Panc1 (cell line): ENCODE results near the gene HPN. TPM values are rescaled to one million over a fixed set of nuclear protein-coding genes. Genes with fewer than 3 reads are reported as not detected.
"Not testable (repeated sequence)": the region's sequence is repeated elsewhere in the genome, so short reads cannot be mapped to it uniquely, and the experiment has no call there.

Experiments
- ATAC-seq: fragments of 200-7000 bp; cut with Tn5 transposase; 2 replicates; pipeline ENCODE4 v1.9.1; 2020; ENCODE audit warnings: mild to moderate bottlenecking, moderate library complexity
- BruUV-seq: library from RNA; stranded (reverse); fragments of 400-500 nt; replicated peaks from 2 replicates; lab custom pipeline; 2021; lab: Mats Ljungman, UMichigan
- CTCF ChIA-PET: fragments of 300-600 bp; sonication (Branson Sonifier 250); formaldehyde crosslinking; loops from one replicate; lab custom pipeline; 2022; ENCODE audit warnings: antibody characterized with exemption; lab: Charles Lee
- POLR2A ChIA-PET: fragments of 300-600 bp; sonication (Branson Sonifier 250); formaldehyde crosslinking; loops from one replicate; lab custom pipeline; 2022; ENCODE audit warnings: antibody characterized with exemption; lab: Charles Lee
- DNase-seq: peaks from one replicate; pipeline ENCODE4 v3.0.0-alpha.2; 2010; ENCODE audit warnings: low read depth, low spot score
- H3K27ac ChIP-seq: 2 replicates; pipeline ENCODE4 v1.5.1; 2011; ENCODE audit warnings: mild to moderate bottlenecking, low read length, inconsistent platforms
- H3K27me3 ChIP-seq: fragments of 200-500 bp; sonication (Bioruptor generic); 2 replicates; pipeline ENCODE4 v1.6.0; 2014; ENCODE audit warnings: low read length, inconsistent platforms; ENCODE audit not compliant: control insufficient read depth, insufficient read depth
- H3K36me3 ChIP-seq: fragments of 200-500 bp; sonication (Bioruptor generic); 2 replicates; pipeline ENCODE4 v1.5.1; 2014; ENCODE audit warnings: inconsistent platforms, mild to moderate bottlenecking, low read length, moderate library complexity; ENCODE audit not compliant: control insufficient read depth, insufficient read depth
- H3K4me1 ChIP-seq: 2 replicates; pipeline ENCODE4 v1.5.1; 2011; ENCODE audit warnings: inconsistent platforms, mild to moderate bottlenecking, low read length, moderate library complexity; ENCODE audit not compliant: control insufficient read depth, insufficient read depth
- H3K4me3 ChIP-seq, 2 experiments: 2 replicates each; pipeline ENCODE4 v1.5.1; 2011 to 2012; ENCODE audit warnings: low read depth in 2 of 2, low read length in 2 of 2, mild to moderate bottlenecking in 2 of 2, inconsistent platforms in 1 of 2, moderate library complexity in 1 of 2
- H3K9me3 ChIP-seq: fragments of 200-500 bp; sonication (Bioruptor generic); 2 replicates; pipeline ENCODE4 v1.5.1; 2014; ENCODE audit warnings: low read depth, mild to moderate bottlenecking, inconsistent platforms, low read length, moderate library complexity; ENCODE audit not compliant: control insufficient read depth, insufficient read depth
- POLR2AphosphoS5 ChIP-seq: IDR thresholded peaks from 2 replicates; pipeline ENCODE4 v1.6.1; 2012; ENCODE audit warnings: mild to moderate bottlenecking, low read depth, low read length, moderate library complexity
- SIN3A ChIP-seq: IDR thresholded peaks from 2 replicates; pipeline ENCODE4 v1.6.1; 2012; ENCODE audit warnings: low read depth, mild to moderate bottlenecking, low read length, moderate library complexity, borderline replicate concordance; ENCODE audit not compliant: insufficient read depth
- TCF7L2 ChIP-seq: IDR thresholded peaks from 2 replicates; pipeline ENCODE4 v1.6.1; 2011; ENCODE audit warnings: mild to moderate bottlenecking, low read depth, low read length, inconsistent platforms
- in situ Hi-C: cut with HindIII; loops from 2 replicates; pipeline ENCODE4 v1.10.0; 2016; ENCODE audit warnings: low sequenced_read_pairs, low pct_unique_long_range_greater_than_20kb
- intact Hi-C: fragments of 100-400 bp; cut with micrococcal nuclease; formaldehyde crosslinking; loops from one replicate; pipeline ENCODE4 v1.10.0; 2022; ENCODE audit not compliant: unreplicated experiment
- total RNA-seq: library from RNA; stranded (reverse); gene quantifications from one replicate; pipeline ENCODE4 v1.2.1, GENCODE V29; 2021; ENCODE audit not compliant: unreplicated experiment
- TF ChIP-seq, protein P1 (sequence below): fragments of 450-650 bp; IDR thresholded peaks from 2 replicates; pipeline ENCODE4 v1.5.1; 2017; ENCODE audit warnings: mild to moderate bottlenecking
- TF ChIP-seq, protein P2 (sequence below), 2 experiments: IDR thresholded peaks; 2 replicates each; pipeline ENCODE4 v1.6.1; 2011 to 2012; ENCODE audit warnings: low read depth in 2 of 2, control low read depth in 1 of 2, low read length in 1 of 2, mild to moderate bottlenecking in 1 of 2, moderate library complexity in 1 of 2; ENCODE audit not compliant: insufficient read depth in 1 of 2

HPN gene
- total RNA-seq, 1 experiment from 2014 or later, result 0.08 TPM

DNA sequence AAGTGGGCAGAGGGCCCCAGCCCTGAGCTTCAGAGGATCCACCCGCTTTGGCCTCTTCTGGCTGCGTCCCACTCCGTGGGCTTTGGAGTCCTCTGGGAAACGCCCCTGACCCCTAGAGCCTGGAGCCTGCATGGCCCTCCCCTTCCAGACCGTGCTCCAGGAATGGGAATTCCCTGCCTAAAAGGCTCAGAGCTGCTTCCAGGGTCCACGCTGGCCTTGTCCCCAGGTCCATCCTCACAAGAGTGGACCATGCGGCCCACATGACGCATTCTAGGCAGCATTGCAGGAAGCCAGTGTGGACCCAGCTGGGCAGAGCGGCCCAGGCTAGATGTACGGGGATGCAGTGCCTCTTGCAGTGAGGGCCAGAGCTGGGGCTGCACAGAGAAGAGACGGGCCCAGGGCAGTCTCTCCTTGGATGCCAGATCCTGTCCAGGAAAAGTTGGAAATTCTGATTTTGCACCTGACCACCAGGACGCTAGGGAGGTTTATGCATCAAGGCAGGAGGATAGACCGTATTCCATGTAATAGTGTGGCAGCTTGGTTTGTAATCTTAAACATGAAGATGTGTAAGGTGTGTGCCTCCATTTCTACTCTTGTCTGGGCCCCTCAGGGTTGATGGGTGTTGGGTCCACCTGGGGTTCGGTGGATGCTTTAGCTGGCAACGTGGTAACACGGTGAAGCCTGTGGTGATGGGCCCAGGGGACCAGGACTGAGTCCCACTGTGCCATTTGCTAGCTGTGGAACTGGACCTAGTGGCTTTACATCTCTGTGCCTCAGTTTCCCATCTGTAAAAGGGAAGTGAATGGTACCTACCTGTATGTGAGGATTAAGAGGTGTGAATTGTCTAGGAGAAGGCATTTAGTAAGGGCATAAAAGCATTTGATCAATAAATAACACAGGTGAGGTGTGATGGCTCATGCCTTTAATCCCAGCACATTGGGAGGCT is 59.3 kb downstream of the HPN start:
- in situ Hi-C loops (no loop called here), intact Hi-C loops (no loop called here)
- Histone ChIP-seq H3K36me3 (no peaks in the 10 kb centered on the region), H3K27me3 (no peaks in the 10 kb centered on the region), H3K4me1 (no peaks in the 10 kb centered on the region), H3K27ac (no peak overlapping the region), H3K4me3 (no peak overlapping the region), H3K9me3 (no peaks in the 10 kb centered on the region)
- BruUV-seq, result no TSS peak
- DNase-seq, result no peak
- CTCF ChIA-PET, result no interaction called here
- POLR2A ChIA-PET, result interaction anchor here (0.7 kb wide), 1 partner anchor 11 kb away, joined by 4 read pairs; no protein-coding TSS in a partner anchor
- peak; percentile 31; the same call in 1 of the 2 replicates for ATAC-seq
- TF ChIP-seq, protein P1, sequence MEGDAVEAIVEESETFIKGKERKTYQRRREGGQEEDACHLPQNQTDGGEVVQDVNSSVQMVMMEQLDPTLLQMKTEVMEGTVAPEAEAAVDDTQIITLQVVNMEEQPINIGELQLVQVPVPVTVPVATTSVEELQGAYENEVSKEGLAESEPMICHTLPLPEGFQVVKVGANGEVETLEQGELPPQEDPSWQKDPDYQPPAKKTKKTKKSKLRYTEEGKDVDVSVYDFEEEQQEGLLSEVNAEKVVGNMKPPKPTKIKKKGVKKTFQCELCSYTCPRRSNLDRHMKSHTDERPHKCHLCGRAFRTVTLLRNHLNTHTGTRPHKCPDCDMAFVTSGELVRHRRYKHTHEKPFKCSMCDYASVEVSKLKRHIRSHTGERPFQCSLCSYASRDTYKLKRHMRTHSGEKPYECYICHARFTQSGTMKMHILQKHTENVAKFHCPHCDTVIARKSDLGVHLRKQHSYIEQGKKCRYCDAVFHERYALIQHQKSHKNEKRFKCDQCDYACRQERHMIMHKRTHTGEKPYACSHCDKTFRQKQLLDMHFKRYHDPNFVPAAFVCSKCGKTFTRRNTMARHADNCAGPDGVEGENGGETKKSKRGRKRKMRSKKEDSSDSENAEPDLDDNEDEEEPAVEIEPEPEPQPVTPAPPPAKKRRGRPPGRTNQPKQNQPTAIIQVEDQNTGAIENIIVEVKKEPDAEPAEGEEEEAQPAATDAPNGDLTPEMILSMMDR, result no peak
- TF ChIP-seq, protein P2, sequence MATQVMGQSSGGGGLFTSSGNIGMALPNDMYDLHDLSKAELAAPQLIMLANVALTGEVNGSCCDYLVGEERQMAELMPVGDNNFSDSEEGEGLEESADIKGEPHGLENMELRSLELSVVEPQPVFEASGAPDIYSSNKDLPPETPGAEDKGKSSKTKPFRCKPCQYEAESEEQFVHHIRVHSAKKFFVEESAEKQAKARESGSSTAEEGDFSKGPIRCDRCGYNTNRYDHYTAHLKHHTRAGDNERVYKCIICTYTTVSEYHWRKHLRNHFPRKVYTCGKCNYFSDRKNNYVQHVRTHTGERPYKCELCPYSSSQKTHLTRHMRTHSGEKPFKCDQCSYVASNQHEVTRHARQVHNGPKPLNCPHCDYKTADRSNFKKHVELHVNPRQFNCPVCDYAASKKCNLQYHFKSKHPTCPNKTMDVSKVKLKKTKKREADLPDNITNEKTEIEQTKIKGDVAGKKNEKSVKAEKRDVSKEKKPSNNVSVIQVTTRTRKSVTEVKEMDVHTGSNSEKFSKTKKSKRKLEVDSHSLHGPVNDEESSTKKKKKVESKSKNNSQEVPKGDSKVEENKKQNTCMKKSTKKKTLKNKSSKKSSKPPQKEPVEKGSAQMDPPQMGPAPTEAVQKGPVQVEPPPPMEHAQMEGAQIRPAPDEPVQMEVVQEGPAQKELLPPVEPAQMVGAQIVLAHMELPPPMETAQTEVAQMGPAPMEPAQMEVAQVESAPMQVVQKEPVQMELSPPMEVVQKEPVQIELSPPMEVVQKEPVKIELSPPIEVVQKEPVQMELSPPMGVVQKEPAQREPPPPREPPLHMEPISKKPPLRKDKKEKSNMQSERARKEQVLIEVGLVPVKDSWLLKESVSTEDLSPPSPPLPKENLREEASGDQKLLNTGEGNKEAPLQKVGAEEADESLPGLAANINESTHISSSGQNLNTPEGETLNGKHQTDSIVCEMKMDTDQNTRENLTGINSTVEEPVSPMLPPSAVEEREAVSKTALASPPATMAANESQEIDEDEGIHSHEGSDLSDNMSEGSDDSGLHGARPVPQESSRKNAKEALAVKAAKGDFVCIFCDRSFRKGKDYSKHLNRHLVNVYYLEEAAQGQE (IDR thresholded peaks at IDR 0.05; ENCODE audit: insufficient read depth in 1 of 2, low read depth in 2 of 2, low read length in 1 of 2), result no peak
- no peak for TF ChIP-seq TCF7L2
- no peak for TF ChIP-seq POLR2AphosphoS5
- TF ChIP-seq SIN3A, result no peak

DNA sequence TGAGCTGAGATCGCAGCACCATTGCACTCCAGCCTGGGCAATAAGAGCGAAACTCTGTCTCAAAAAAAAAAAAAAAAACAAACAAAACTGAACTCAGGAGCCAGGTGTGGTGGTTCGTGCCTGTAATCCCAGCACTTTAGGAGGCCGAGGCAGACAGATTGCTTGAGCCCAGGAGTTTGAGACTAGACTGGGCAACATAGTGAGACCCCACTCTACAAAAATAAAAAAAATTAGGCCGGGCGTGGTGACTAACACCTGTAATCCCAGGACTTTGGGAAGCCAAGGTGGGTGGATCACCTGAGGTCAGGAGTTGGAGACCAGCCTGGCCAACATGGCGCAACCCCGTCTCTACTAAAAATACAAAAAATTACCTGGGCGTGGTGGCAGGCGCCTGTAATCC is 60.4 kb downstream of the HPN start:
- ATAC-seq, result not testable (repeated sequence)

DNA sequence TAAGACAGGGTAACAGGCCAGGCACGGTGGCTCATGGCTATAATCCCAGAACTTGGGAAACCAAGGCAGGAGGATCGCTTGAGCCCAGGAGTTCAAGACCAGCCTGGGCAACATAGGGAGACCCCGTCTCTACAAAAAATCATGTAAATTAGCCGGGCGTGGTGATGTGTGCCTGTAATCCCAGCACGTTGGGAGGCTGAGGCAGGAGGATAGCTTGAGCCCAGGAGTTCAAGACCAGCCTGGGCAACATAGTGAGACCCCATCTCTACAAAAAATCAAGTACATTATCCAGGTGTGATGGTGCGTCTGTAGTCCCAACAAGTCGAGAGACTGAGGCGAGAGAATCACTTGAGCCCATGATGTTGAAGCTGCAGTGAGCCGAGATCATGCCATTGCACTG is 62.1 kb downstream of the HPN start:
- H3K27me3 ChIP-seq, H3K9me3 ChIP-seq, H3K4me1 ChIP-seq, POLR2A ChIA-PET, ATAC-seq, H3K4me3 ChIP-seq, in situ Hi-C loops, BruUV-seq, DNase-seq, H3K27ac ChIP-seq, H3K36me3 ChIP-seq, intact Hi-C loops, CTCF ChIA-PET: not testable (repeated sequence)

More for the DNA sequence above, 60.4 kb downstream of the HPN start:
- H3K27ac ChIP-seq, POLR2A ChIA-PET, H3K4me1 ChIP-seq, H3K27me3 ChIP-seq, DNase-seq, H3K9me3 ChIP-seq, BruUV-seq, H3K36me3 ChIP-seq, intact Hi-C loops, H3K4me3 ChIP-seq, in situ Hi-C loops: not testable (repeated sequence)
- CTCF ChIA-PET, result interaction anchor here (1.0 kb wide), 1 partner anchor 34 kb away, joined by 3 read pairs; no protein-coding TSS in a partner anchor
